ENCODE measurements around the gene SPAAR.
A peak's percentile ranks its signal among the peaks of the same experiment; 100 is the strongest.
"Not testable (repeated sequence)": the region's sequence is repeated elsewhere in the genome, so short reads cannot be mapped to it uniquely, and the experiment has no call there.

Gene SPAAR

GRCh38 chr9:35909274-35909673 is at the start of gene SPAAR:
TSS of gene SPAAR (plus strand) at chr9:35909490. CDS start at chr9:35910464, 974 bp downstream.
- DNase-seq (ENCODE audit: low read depth in 3 of 3), result no peak

- DNase-seq (ENCODE audit: low read depth in 3 of 3), result no peak
These were observed 49.3 kb upstream of the SPAAR start for GRCh38 chr9:35859990-35860339.

GRCh38 chr9:35861161-35861897 is 48.0 kb upstream of the SPAAR start:
- no peak for DNase-seq (ENCODE audit: low read depth in 3 of 3)

GRCh38 chr9:35862328-35862727 is 47.0 kb upstream of the SPAAR start:
- no peak for DNase-seq (ENCODE audit: low read depth in 3 of 3)

GRCh38 chr9:35863583-35863982 is 45.7 kb upstream of the SPAAR start:
- DNase-seq (ENCODE audit: low read depth in 3 of 3), result no peak

GRCh38 chr9:35864695-35865255 is 44.5 kb upstream of the SPAAR start:
- no peak for DNase-seq (ENCODE audit: low read depth in 3 of 3)

- DNase-seq (ENCODE audit: low read depth in 3 of 3), result no peak
These were observed 41.8 kb upstream of the SPAAR start for GRCh38 chr9:35867538-35867937.

- DNase-seq (ENCODE audit: low read depth in 3 of 3), result no peak
These were observed 40.4 kb upstream of the SPAAR start for GRCh38 chr9:35868933-35869332.

GRCh38 chr9:35869621-35870216 is 39.6 kb upstream of the SPAAR start:
- no peak for DNase-seq (ENCODE audit: low read depth in 3 of 3)

GRCh38 chr9:35870351-35870923 is 38.9 kb upstream of the SPAAR start, which contains the start of gene OR13J1:
TSS of gene OR13J1 (minus strand) at chr9:35870401. CDS start at chr9:35870401, 0 bp downstream.
- no peak for DNase-seq (ENCODE audit: low read depth in 3 of 3)

- DNase-seq (ENCODE audit: low read depth in 3 of 3), result no peak
These were observed 37.7 kb upstream of the SPAAR start for GRCh38 chr9:35871545-35871944.

GRCh38 chr9:35872505-35872904 is 36.8 kb upstream of the SPAAR start:
- DNase-seq (ENCODE audit: low read depth in 3 of 3), result no peak

GRCh38 chr9:35882263-35882848 is 26.9 kb upstream of the SPAAR start:
- DNase-seq (ENCODE audit: low read depth in 3 of 3), result peak; percentile 55 to 76 (median 75)

GRCh38 chr9:35882996-35883395 is 26.3 kb upstream of the SPAAR start:
- DNase-seq (ENCODE audit: low read depth in 3 of 3), result no peak

- not testable (repeated sequence) for DNase-seq (ENCODE audit: low read depth in 3 of 3)
These were observed 24.4 kb upstream of the SPAAR start for GRCh38 chr9:35884908-35885307.

- DNase-seq (ENCODE audit: low read depth in 3 of 3), result no peak
These were observed 17.6 kb upstream of the SPAAR start for GRCh38 chr9:35891646-35892045.

GRCh38 chr9:35892051-35892450 is 17.2 kb upstream of the SPAAR start:
- DNase-seq (ENCODE audit: low read depth in 3 of 3), result no peak

- DNase-seq (ENCODE audit: low read depth in 3 of 3), result no peak
These were observed 12.7 kb upstream of the SPAAR start for GRCh38 chr9:35896570-35896969.

GRCh38 chr9:35897376-35898099 is 11.8 kb upstream of the SPAAR start:
- not testable (repeated sequence) for DNase-seq (ENCODE audit: low read depth in 3 of 3)

GRCh38 chr9:35898337-35898736 is 11.0 kb upstream of the SPAAR start:
- no peak for DNase-seq (ENCODE audit: low read depth in 3 of 3)

GRCh38 chr9:35899021-35899420 is 10.3 kb upstream of the SPAAR start:
- DNase-seq (ENCODE audit: low read depth in 3 of 3), result no peak

GRCh38 chr9:35903049-35903448 is 6.2 kb upstream of the SPAAR start:
- DNase-seq (ENCODE audit: low read depth in 3 of 3), result peak in 1 of 3 experiments; percentile 20
